GM12873 (cell line): Measurements from ENCODE around the gene PCBP3.

Experiments
- CTCF ChIP-seq: IDR thresholded peaks from 2 replicates; pipeline ENCODE4 v1.5.1; 2012; ENCODE audit warnings: low read depth, mild to moderate bottlenecking, moderate library complexity, low read length, control low read depth; ENCODE audit not compliant: insufficient read depth; ENCODE audit errors: missing control alignments

The PCBP3 gene

GRCh38 chr21:45791562-45792418 lies 148.3 kb downstream of the PCBP3 start:
- TF ChIP-seq CTCF, result no peak

GRCh38 chr21:45792682-45793383 lies 149.3 kb downstream of the PCBP3 start:
- TF ChIP-seq CTCF, result no peak

GRCh38 chr21:45794027-45794426 lies 150.5 kb downstream of the PCBP3 start:
- TF ChIP-seq CTCF, result no peak

- no peak for TF ChIP-seq CTCF
Measured at GRCh38 chr21:45796003-45796402, 152.5 kb downstream of the PCBP3 start.

GRCh38 chr21:45797338-45797737 lies 153.8 kb downstream of the PCBP3 start:
- TF ChIP-seq CTCF, result no peak

GRCh38 chr21:45799765-45800338 lies 156.3 kb downstream of the PCBP3 start:
- TF ChIP-seq CTCF, result no peak
